ENCODE data around the gene KBTBD12.

The KBTBD12 gene

DNA sequence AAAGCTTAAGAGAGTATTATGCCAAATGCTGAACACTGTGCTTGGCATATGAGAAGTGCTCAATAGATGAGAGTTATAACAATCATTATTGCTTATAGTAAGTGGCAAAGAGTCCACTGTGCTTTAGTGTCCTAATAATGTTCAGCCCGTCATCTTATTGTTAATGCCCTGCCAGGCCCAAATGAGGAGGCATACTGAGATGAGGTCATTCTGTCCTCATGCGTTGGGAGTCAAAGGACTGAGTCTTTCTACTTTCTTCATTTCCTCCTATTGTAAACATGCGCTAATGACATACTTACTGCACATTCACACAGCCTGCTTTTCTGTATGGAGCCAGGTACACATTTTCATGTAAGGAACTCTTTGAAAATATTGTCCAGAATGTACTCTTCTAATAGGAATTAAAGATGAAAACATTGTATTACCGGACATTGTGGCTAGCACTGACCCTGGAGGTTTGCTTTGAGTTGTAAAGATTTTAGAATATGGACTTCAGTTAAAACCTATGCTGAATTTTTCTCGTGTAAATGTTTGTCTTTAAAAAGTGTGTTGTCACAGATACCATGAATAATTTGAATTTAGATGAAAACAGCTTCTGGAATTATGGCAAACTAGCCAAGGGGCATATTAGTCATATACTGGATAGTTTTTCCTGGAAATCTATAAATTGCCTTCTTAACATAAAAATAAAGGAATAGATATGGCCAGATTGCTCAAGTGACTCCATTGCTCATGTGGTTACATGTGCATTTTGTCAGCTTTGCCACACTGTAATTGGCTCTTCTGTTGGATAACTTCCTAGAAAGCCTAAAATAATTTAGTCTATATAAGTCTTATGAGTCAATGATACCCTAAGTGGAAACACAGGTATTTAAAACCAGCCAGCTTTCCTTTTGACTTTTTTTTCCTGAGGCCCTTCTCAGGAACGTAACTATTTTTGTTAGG lies 38.3 kb downstream of the KBTBD12 start:
- no peak for DNase-seq (ENCODE audit: low read depth, low spot score)

DNA sequence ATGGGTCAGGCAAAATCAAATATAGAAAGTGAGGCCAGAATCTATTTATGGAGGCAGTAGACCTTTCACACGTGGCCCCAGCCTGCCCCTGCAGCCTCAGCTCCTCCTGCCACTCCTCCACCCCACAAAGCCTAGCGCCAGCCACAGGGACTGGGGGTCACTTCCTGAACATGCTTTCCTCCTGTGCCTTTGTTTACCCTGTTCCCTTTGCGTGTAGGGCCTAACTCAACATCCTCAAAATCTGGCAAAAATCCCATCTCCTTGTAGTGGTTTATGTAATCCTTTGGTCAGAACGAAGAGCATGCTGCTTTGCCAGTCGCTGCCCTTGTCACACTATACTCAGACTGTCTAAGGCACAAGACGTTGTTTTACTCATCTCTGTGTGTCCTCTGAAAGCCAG lies 39.6 kb downstream of the KBTBD12 start:
- no peak for DNase-seq (ENCODE audit: low read depth, low spot score)

DNA sequence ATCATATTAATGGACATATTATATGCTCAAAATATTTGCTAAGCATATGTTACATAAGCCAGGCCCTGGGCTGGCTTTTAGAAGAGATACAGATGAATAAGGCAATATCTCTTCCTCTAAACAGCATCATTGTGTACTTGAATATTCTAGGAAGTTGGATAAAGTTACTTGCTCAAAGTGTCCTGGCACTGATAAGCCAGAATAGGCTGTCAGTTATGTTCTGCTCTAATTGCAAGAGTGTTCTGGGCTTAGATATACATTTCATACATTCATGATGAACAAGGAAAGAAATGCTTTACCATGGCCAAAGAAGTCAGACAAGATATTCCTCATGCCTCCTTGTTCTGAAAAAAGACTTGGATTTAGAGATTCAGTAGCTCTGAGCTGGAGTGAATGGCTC lies 40.7 kb downstream of the KBTBD12 start:
- no peak for DNase-seq (ENCODE audit: low read depth, low spot score)

DNA sequence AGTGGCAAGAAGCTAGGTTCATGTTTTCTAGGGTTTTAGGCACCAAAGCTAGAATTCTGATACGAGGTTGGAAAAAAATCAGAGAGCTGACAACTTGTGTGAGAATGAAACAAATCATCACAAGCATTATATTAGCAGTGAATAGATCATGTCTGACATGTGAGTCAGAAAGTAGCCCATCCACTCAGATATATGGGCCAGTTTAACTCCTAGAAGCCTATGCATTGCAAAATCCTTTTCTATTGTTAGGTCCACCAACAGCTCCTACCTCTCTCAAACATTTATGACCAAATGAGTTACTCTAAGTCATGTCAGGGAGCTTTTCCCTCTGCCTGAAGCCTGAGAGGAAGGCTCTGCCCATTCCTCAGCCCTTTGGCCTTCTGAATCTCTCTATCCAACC lies 44.0 kb downstream of the KBTBD12 start:
- no peak for DNase-seq (ENCODE audit: low read depth, low spot score)

DNA sequence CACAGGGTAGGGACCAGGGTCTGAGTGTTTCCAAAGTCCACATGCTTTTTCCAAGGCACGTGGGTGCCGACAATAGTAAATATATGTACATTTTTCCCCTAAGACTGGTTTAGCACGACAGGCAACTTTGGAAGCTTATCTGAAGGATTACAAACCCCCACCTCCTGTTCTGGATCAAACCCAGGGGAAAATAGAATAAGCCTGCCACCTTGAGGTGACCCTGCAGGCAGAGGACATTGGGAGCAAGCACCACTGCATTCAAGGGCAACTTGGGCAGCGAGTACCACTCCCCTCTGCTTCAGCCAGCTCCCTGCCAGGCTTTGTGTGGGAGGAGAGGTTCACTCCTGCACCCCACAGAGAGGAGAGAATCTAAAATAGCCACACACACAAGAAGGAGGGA lies 44.8 kb downstream of the KBTBD12 start:
- peak; percentile 52 for DNase-seq (ENCODE audit: low read depth, low spot score)

DNA sequence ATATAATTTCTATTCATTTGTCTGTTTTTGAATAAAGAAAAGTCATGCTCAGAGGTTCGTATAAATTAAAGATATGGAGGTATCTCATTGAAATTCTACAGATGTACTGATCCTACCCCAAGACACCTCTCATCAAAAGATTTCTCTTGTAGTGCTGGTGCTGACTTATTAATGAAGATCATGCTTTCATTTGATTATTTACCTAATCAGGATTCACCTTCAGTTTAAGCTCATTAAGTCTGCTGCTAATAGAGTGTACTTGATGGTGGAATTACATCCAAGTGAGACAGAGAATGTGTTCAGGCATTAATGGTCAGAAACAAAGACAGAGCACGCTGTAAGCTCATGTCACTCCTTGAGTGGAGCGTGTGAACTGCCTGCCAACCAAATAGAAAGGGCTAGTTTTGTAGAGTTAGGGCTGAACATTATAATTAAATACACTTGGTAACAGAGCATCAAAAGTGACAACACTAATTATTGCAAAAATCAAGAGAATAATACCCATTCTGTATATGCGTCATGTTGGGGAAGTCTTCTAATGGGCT lies 45.5 kb downstream of the KBTBD12 start:
- DNase-seq (ENCODE audit: low read depth, low spot score), result no peak

DNA sequence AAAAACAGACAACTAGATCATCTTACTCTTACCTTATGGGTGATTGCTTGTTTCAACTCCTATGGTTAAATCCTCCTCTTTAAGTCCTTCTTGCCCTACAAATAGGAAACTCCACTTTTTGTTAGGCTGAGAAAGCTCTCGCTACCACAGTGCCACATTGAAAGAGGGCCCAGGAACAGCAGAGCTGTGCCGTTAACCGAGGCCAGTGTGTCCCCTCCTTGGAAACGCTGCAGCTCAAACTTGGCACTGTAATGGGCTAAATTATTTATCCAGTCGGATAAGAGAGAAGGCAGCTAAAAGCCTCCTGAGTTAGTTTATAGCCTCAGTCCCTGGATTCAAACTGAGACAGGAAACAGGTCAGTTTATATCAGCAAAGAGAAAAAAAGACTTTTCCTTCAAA lies 46.1 kb downstream of the KBTBD12 start:
- DNase-seq (ENCODE audit: low read depth, low spot score), result no peak

DNA sequence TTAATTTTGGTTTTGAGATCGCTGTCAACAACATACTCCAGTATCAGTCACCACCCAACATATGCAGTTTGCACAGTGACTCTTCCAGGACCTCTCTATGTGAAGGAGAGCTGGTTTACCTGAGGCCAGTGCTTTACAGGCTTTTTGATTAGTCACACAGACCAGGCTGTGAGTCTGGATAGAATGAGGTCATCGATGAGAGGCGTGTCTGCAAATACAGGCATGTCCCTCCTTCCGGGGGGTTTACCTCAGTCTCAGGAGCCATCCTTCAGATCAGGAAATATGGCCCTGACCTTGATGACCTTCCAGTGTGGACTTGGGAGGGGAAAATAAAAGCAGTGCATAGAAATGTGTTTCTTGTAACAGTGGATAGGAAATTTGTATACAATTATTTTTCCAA lies 46.9 kb downstream of the KBTBD12 start:
- DNase-seq (ENCODE audit: low read depth, low spot score), result peak; percentile 43

DNA sequence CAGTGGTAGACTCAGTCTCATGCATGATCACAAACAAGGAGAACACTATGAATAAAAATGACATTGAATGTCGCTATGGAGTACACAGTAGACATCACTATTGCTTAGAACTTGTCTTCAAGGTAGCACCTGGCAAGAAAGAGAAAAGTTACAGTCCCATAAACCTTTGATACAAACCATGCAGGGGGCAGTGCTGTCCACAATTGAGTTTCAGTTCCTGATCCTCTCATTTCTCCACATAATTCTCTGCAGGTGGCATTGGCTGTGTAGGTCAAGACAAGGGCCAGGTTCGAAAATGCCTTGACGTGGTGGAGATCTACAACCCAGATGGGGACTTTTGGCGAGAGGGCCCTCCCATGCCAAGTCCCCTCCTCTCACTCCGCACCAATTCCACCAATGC lies 47.9 kb downstream of the KBTBD12 start:
- DNase-seq (ENCODE audit: low read depth, low spot score), result no peak

DNA sequence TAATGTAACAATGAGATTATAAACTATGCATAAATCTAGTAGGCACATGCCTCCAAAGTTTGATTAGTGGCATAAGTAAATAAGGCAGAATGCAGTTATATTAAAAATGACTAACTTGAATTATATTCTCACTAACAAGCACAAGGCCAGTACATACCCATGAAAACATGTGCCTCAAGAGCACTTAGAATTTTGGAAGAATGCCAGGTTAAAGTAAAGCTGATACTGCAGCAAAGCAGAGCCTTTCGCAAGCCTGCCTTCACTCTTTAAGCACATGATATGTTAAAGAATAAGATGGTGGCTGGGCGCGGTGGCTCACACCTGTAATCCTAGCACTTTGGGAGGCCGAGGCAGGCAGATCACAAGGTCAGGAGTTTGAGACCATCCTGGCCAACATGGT lies 49.0 kb downstream of the KBTBD12 start:
- no peak for DNase-seq (ENCODE audit: low read depth, low spot score)

DNA sequence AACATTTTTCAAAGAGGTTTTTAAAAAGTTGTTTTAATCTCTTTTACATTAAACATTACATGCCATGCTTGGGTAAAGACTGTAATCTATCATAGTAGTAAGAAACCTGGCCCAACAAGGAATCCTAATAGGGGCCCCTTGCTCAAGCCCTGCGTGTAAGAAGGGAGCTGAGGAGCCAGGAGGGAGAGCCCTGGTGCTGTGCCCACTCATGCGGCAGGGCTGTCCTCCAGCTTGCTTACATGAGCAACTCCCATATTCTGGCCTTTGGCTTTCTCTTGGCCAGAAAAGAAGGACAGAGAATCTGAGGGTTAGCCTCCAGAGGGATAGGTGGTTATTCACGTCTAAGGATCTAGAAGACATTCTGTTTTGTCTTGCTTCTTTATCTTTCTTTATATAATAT lies 49.8 kb downstream of the KBTBD12 start:
- DNase-seq (ENCODE audit: low read depth, low spot score), result no peak

DNA sequence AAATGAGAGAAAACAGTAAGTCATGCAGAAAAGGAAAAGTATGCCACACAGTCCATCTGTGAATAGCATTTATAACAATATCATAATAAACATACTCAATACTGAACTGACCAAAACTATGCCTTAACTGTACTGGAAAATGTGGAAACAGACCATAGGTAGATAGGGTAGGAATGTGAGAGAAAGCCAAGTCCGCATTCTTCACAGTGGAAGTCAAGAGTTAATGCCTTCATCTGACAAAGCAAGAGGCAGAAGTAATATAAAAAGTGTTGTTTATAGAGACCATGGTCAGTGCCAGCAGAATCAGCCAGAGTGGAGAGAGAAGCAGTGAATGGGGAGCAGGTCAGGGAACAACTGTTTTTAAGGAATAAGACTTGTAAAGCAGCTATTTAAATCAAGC lies 52.3 kb downstream of the KBTBD12 start:
- DNase-seq (ENCODE audit: low read depth, low spot score), result peak; percentile 87

DNA sequence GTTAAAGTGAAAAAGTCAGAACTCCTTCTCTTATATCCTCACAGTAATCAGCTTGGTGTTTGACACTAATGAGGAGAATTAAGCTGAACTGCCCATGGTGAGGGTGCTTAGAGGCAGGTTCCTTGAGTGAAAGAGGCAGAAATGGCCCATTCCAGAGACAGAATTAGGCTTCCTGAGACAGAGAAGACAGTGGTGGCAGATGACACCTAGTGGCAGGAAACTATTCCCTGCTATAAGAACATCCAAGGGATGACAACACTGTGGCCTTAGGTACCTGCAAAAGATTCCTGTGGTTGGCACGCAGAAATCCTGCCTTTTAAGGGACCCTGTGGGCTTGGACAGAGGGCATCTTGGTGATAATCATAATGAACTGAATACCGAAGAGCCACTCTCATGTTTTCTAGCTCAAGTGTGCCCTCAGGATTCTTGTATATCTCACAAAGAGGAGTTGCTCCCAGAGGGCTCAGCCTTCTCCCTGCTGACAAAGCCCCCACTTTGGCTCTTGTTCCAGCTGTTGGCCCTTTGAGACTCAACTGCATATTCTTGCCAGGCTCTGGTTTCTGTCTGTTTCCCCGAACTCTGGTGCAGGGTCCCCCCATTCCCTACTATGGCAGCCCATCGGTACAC lies 56.0 kb downstream of the KBTBD12 start:
- DNase-seq (ENCODE audit: low read depth, low spot score), result peak; percentile 71

DNA sequence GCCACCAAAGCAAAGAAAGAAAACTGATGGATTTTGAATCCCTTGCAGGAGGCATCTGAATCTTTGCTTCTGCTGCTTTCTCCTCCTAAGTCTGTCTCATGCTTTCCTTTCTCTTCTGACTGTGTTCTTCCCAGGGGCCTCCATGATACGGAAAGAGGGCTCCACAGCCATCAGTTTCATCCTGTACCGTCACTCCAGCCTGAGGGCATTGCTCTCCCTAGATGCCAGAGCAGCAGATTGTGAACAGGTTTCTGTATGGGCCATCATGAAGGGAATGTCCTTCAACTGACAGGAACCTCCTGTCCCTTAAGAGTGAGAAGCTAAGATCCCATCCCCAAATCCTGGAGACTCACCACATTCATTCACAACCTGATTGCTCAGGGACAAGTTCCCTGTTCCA lies 59.2 kb downstream of the KBTBD12 start:
- DNase-seq (ENCODE audit: low read depth, low spot score), result no peak

DNA sequence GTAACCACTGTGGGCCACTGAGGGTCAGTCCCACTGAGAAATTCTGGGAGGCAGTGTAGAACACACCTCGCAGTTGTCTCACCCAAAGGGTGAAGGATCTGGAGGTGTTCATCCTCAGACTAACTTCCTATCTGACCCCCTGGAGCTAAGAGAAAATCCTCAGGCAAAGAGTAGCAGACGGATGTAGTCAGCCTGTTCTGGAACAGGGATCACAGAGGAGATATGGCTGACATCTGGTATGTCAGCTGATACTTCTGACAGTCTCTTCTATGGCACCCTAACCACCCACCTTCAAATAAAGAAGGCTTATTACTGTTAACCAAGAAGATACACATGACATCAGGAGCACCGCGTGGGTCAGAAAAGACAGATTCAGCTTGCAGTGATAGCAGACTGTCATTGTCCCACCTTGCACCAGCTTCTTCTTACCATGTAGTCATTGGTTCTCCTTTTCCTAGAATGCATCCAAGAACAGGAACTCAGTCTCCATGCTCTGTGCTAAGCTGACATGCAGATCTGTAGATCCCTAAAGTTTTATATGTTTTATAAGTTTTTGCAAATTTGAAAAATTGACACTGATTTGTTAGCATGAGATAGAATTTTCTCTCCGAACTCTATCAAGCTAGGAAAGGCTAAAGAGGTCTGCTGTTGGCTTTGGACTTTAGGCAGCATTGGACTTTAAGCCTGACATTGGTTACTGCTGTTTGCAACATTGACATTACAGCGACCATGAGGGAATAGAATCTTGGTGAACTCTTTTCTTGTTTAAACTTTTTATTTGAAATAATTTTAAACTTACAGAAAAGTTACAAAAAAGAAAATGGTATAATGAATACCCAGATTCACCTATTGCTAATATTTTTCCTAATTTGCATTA lies 60.4 kb downstream of the KBTBD12 start:
- no peak for DNase-seq (ENCODE audit: low read depth, low spot score)

DNA sequence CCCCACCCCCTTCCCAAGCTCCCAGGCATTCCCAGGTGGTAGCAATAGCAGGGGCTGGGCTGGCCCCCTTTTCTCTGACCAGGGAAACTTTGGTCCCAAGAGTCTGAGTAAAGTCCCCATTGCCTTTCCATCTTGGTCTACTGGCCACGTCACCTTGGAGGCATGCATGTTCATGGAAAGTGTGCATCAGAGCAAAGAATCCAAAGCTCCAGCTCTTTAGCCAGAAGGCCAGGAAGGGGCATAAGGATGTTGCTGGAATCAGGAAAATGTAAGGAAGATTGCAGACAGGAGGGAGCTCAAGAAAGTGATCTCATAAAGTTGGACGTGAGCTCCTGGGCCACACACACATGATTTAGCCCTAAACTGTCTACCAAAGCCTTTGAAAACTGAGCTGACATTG lies 63.6 kb downstream of the KBTBD12 start:
- DNase-seq (ENCODE audit: low read depth, low spot score), result no peak

DNA sequence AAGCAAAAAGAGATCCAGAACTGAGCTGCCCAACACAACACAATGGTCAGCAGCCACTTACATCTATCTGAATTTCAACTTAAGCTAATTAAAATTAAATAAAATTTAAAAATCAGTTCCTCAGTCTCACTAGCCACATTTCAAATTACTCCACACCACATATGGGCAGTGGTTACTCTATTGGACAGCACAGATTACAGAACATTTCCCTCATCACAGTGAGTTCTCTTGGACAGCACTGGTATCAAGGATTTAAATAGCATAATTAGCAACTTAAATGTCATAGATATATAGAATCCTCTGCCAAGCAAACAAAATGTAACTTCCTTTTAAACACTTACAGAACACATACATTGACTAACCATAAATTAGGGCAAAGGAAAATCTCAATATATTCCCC lies 64.4 kb downstream of the KBTBD12 start:
- DNase-seq (ENCODE audit: low read depth, low spot score), result no peak

DNA sequence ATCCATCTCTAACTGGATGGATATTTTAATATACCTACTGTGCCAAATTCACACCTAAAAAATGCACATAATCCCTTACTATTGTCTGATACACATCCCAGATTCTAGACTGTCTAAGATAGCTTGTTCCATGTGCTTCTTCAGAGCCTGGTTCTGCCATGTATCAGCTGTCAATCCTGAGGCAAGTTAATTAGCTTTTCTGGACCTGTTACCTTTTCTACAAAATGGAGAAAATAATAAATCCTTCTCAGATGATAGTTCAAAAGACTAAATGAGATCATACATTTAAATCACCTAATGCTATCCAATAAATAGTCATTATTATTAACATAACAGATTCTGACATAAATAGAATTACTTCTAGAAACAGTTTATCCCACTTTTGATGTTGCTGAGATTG lies 66.1 kb downstream of the KBTBD12 start:
- DNase-seq (ENCODE audit: low read depth, low spot score), result no peak

DNA sequence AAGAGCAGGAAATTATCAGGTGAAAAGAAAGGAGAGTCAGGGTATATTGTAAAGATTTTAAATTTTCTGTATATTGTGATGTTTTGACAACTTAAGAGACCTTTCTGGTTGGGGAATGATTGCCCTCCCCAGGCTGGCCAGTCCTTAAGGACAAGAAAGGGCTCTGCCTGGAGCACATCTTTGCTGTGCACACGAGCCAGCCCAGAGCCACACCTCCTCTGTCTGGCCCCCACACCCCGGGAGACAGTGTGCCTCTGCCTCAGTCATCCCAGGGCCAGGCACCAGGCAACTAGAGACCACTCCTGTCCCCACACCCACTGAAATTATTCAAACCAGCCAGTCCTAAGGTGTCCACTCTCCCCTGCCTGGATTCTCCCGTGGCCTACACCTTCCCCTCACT lies 67.1 kb downstream of the KBTBD12 start:
- no peak for DNase-seq (ENCODE audit: low read depth, low spot score)

DNA sequence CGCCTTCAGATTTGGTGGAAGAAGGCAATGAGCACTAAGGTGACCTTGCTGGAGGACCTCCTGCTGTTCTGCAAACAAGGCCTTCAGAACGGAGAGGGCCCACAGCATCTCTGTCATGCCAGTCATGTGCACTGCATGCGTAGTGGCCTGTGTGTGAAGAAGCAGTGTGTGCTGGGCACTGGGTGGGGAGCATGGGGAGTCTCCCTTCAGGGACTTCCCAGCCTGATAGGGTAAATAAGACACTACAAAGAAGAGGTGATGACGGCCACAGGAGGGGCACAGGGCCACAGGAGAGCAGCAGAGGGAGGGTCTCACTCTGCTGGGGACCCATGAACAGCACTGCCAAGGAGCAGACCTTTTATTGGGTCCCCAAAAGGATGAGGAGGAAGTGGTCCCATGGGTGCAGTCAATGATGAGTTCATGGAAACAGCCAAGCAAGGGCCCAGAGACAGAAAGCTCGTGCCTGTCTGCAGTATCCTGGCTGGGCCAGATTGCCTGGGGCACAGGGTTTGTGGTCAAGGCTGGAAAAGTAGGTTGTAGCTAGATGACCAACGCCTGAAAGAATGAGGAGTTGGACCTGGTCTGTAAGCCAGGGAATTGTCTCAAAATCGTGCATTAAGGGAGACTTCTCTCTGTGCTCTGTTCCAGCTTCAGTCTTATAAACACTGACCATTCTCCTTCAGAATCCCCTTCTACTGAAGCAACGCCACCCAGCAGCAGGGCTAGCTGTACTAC lies 69.4 kb downstream of the KBTBD12 start:
- DNase-seq (ENCODE audit: low read depth, low spot score), result peak; percentile 42

DNA sequence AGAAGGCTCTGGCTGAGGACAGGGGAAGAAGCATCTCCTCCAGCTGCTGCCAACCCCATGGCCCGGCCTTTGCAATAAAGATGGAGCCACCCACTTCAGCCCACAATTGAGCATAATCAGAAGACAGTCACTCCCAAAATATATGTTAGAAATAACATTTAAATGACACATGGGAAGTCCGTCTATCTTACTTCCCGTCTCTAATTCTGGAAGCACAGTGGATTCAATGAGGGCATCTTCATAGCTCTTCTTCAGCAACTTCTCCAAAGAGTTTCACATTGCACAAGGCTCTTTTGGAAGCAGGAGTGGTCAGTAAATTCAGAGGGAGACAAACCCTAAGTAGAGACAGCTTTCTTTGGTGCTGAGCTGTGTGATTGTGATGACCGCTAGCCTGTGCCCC lies 70.2 kb downstream of the KBTBD12 start:
- no peak for DNase-seq (ENCODE audit: low read depth, low spot score)

Measured in astrocyte of the hippocampus (primary cell).